ENCODE measurements around the gene METTL16.
A peak's percentile ranks its signal among the peaks of the same experiment; 100 is the strongest.

Gene METTL16

DNA sequence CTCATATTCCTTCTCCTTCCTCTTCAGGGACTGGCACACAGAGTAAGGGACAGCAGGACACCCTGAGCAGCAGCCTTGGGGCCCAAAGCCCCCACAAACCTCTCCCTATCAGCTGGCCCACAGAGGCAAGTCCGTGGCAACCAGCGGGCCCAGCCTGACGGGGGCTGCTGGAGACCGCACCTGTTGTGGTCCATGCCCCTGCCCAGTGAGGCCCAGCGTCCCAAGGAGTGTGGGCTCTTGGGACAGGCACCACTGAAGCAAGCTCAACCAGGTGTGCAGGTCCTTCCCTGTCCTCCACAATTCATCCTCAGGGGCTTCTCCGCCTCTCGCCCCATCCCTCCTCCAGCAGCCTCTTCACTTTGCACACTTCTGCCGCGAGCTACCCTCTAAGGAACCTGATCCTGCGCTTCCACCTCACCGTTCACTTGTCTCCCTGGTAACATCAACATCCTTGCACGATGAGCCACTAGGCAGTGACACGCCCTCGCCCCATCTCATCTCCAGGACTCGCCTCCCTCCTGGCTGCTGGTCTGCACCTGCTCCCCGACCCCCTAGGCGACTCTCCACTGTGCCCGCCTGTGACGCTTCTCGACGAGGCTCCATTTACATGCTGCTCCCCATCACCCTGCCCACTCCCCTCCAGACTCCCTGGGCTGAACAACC is 123.5 kb downstream of the METTL16 start:
- Histone ChIP-seq H3K4me2 (ENCODE audit: low read length) (no peak overlapping the region), H2AFZ (ENCODE audit: low read length) (no peak overlapping the region), H4K20me1 (ENCODE audit: insufficient read depth, low read length) (no peaks in the 10 kb centered on the region), H3K27ac (ENCODE audit: low read depth, low read length, poor library complexity, severe bottlenecking) (no peak overlapping the region), H3F3A (ENCODE audit: insufficient read depth, low read length) (no peaks in the 10 kb centered on the region), H3K27me3 (ENCODE audit: insufficient read depth, low read length) (no peaks in the 10 kb centered on the region), H3K9ac (ENCODE audit: low read length) (no peak overlapping the region), H3K4me3 (ENCODE audit: low read depth, low read length, poor library complexity, severe bottlenecking) (no peak overlapping the region), H3K79me2 (ENCODE audit: insufficient read depth, low read length) (no peaks in the 10 kb centered on the region), H3K36me3 (ENCODE audit: insufficient read depth, low read length) (peaks cover 5% of the 10 kb centered on the region; the same call in 1 of the 2 replicates), H3K9me2 (ENCODE audit: low read depth, low read length) (no peaks in the 10 kb centered on the region), H3K4me1 (ENCODE audit: insufficient read depth, low read length, severe bottlenecking) (peaks cover 29% of the 10 kb centered on the region), H3K9me3 (ENCODE audit: low read length) (no peaks in the 10 kb centered on the region)
- TF ChIP-seq, protein P1, sequence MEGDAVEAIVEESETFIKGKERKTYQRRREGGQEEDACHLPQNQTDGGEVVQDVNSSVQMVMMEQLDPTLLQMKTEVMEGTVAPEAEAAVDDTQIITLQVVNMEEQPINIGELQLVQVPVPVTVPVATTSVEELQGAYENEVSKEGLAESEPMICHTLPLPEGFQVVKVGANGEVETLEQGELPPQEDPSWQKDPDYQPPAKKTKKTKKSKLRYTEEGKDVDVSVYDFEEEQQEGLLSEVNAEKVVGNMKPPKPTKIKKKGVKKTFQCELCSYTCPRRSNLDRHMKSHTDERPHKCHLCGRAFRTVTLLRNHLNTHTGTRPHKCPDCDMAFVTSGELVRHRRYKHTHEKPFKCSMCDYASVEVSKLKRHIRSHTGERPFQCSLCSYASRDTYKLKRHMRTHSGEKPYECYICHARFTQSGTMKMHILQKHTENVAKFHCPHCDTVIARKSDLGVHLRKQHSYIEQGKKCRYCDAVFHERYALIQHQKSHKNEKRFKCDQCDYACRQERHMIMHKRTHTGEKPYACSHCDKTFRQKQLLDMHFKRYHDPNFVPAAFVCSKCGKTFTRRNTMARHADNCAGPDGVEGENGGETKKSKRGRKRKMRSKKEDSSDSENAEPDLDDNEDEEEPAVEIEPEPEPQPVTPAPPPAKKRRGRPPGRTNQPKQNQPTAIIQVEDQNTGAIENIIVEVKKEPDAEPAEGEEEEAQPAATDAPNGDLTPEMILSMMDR (IDR thresholded peaks at IDR 0.05; ENCODE audit: low read length), result no peak
- TF ChIP-seq EZH2 (IDR thresholded peaks at IDR 0.05; ENCODE audit: borderline replicate concordance, low read length), result no peak

DNA sequence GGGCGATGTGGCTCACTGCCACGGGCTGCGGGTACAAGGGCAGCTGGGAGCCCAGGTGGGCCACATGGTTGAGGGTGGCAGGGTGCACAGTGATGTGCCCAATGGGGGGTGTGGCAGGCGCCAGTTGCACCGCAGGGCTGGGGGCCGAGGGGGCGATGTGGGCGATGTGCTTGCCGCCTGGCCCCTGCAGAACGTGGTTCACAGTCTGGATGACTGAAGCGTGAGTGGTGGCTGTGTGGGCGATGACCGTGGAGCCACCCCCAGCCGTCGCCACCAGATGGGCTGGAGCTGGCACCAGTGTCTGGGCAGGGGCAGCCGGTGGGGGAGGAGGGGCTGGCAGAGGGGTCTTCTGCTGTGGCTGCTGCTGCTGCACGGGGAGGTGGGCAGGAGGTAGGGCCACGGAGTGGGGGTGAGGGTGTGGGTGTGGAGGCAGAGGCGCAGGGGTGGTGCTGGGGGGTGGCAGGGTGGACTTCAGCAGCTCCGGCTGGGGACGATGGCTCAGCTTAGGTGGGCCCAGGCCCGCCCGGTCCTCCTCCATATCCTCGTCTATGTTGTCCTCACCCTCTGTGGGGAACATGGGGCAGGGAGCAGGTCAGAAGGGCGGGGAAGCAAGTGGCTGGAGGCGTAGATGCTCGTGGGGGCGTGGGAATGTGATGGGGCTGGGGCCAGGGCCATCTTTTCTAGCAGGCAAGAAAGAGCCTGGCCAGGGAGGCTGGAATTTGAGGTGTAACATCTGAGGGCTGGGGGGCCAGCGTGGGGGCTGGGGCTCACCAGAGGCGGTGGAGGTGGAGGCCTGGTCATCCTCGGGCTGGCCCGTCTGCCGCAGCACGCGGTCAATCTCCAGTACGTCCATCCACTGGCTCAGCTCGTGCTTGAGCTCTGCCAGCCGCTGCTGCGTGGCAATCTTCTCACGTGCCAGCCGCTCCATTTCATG is 124.3 kb downstream of the METTL16 start:
- H3K79me2 ChIP-seq (ENCODE audit: insufficient read depth, low read length), result no peaks in the 10 kb centered on the region
- peaks cover 5% of the 10 kb centered on the region; the same call in 1 of the 2 replicates for H3K36me3 ChIP-seq (ENCODE audit: insufficient read depth, low read length)
- TF ChIP-seq, protein P1 (IDR thresholded peaks at IDR 0.05; ENCODE audit: low read length), result no peak
- TF ChIP-seq EZH2 (IDR thresholded peaks at IDR 0.05; ENCODE audit: borderline replicate concordance, low read length), result no peak
- no peaks in the 10 kb centered on the region for H3K9me2 ChIP-seq (ENCODE audit: low read depth, low read length)
- no peak overlapping the region for H3K27ac ChIP-seq (ENCODE audit: low read depth, low read length, poor library complexity, severe bottlenecking)
- no peaks in the 10 kb centered on the region for H3F3A ChIP-seq (ENCODE audit: insufficient read depth, low read length)
- no peak overlapping the region for H2AFZ ChIP-seq (ENCODE audit: low read length)
- no peaks in the 10 kb centered on the region for H3K9me3 ChIP-seq (ENCODE audit: low read length)
- no peak overlapping the region for H3K4me2 ChIP-seq (ENCODE audit: low read length)
- H4K20me1 ChIP-seq (ENCODE audit: insufficient read depth, low read length), result no peaks in the 10 kb centered on the region
- no peak overlapping the region for H3K4me3 ChIP-seq (ENCODE audit: low read depth, low read length, poor library complexity, severe bottlenecking)
- H3K4me1 ChIP-seq (ENCODE audit: insufficient read depth, low read length, severe bottlenecking), result peaks cover 33% of the 10 kb centered on the region
- no peak overlapping the region for H3K9ac ChIP-seq (ENCODE audit: low read length)
- no peaks in the 10 kb centered on the region for H3K27me3 ChIP-seq (ENCODE audit: insufficient read depth, low read length)

DNA sequence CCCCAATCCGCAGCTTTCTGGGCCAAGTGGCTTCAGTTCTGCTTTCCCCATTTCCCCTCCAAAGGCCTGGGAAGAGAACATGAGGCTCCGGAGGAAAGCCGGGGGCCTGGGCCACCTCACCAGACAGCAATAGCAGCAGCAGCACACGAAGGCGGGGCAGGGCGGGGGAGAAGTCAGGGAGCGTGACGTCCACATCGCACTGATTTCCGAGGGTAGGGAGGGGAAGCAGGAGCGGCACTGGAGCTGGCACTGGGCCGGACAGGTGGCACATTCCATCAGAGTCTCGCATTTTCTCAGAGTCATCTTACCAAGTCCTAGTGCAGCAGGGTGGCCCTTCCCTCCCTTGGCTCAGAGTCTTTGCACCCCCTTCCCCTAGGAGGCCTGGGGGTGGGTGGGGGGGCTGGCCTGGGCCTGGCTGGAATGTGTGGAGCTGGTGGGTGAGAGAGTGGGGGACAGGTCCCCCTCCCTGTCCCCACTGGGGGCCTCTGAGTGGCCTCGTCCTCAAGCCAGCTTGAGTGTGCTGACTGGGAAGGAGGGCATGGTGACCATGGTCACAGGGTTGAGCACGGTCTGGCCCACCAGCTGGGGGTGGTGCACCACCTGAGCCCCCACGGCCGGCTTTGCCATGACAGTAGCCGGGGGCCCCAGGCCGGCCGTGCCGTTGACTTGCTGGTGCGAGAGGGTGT is 125.1 kb downstream of the METTL16 start:
- H3K27ac ChIP-seq (ENCODE audit: low read depth, low read length, poor library complexity, severe bottlenecking), result peak overlapping the region; percentile 29
- H3K4me2 ChIP-seq (ENCODE audit: low read length), result no peak overlapping the region; the same call in 1 of the 2 replicates
- H3K9ac ChIP-seq (ENCODE audit: low read length), result no peak overlapping the region; the same call in 1 of the 2 replicates
- H3K79me2 ChIP-seq (ENCODE audit: insufficient read depth, low read length), result no peaks in the 10 kb centered on the region
- H3K36me3 ChIP-seq (ENCODE audit: insufficient read depth, low read length), result peaks cover 5% of the 10 kb centered on the region; the same call in 1 of the 2 replicates
- TF ChIP-seq, protein P1 (IDR thresholded peaks at IDR 0.05; ENCODE audit: low read length), result no peak
- TF ChIP-seq EZH2 (IDR thresholded peaks at IDR 0.05; ENCODE audit: borderline replicate concordance, low read length), result no peak
- H3K27me3 ChIP-seq (ENCODE audit: insufficient read depth, low read length), result no peaks in the 10 kb centered on the region
- H3K9me3 ChIP-seq (ENCODE audit: low read length), result no peaks in the 10 kb centered on the region
- H3K4me1 ChIP-seq (ENCODE audit: insufficient read depth, low read length, severe bottlenecking), result peaks cover 27% of the 10 kb centered on the region
- no peaks in the 10 kb centered on the region for H4K20me1 ChIP-seq (ENCODE audit: insufficient read depth, low read length)
- H3K9me2 ChIP-seq (ENCODE audit: low read depth, low read length), result no peaks in the 10 kb centered on the region
- H3K4me3 ChIP-seq (ENCODE audit: low read depth, low read length, poor library complexity, severe bottlenecking), result no peak overlapping the region
- no peak overlapping the region for H2AFZ ChIP-seq (ENCODE audit: low read length)
- no peaks in the 10 kb centered on the region for H3F3A ChIP-seq (ENCODE audit: insufficient read depth, low read length)

Data from OCI-LY1 (cell line).